ENCODE data around the gene B3GLCT.
"Not testable (repeated sequence)": the region's sequence is repeated elsewhere in the genome, so short reads cannot be mapped to it uniquely, and the experiment has no call there.

Gene B3GLCT

GRCh38 chr13:31199849-31200636 lies at the start of gene B3GLCT:
Gene B3GLCT (plus strand): TSS chr13:31199975. CDS start chr13:31200085, 110 bp downstream.
- peak; percentile 59 to 68 for DNase-seq (ENCODE audit: low read depth in 2 of 2)

GRCh38 chr13:31150315-31150985 lies 49.3 kb upstream of the B3GLCT start:
- DNase-seq (ENCODE audit: low read depth in 2 of 2) = no peak

DNA sequence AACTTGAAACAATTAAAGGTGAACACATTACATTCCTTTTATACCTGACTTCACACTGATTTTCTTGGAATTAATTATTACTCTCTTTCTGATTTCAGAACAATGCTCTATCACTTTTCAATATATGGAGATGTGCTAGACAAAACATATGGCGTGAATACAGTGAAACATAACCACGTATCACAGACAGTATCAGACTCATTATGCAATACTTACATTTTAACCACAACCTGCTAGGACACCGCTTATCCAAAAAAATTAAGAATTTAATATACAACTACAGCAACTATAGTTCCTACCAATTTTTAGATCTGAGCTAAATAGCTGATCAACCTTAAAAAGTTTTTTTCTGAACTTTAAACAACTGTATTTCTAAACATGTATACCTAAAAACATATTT lies 47.9 kb upstream of the B3GLCT start:
- DNase-seq (ENCODE audit: low read depth in 2 of 2) = no peak

DNA sequence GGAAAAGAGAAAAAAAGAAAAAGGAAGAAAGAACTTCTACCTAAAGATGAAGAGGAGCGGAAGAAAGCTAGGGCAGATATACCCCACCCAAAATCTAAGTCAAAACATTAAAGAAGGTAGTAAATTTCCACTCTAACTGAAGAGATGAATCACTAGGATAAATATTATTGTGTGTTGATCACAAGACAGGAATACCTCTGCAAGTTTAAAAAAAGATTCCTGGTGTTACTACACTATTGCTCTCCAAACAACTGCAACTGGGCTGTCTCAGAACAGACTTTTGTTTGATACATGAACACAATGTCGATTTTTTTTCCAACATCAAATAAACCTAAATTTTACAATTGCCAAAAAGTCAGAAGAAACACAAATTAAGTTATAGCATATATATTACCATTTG lies 44.8 kb upstream of the B3GLCT start:
- no peak for DNase-seq (ENCODE audit: low read depth in 2 of 2)

- no peak for DNase-seq (ENCODE audit: low read depth in 2 of 2)
Measured at GRCh38 chr13:31159306-31159705, 40.5 kb upstream of the B3GLCT start.

DNA sequence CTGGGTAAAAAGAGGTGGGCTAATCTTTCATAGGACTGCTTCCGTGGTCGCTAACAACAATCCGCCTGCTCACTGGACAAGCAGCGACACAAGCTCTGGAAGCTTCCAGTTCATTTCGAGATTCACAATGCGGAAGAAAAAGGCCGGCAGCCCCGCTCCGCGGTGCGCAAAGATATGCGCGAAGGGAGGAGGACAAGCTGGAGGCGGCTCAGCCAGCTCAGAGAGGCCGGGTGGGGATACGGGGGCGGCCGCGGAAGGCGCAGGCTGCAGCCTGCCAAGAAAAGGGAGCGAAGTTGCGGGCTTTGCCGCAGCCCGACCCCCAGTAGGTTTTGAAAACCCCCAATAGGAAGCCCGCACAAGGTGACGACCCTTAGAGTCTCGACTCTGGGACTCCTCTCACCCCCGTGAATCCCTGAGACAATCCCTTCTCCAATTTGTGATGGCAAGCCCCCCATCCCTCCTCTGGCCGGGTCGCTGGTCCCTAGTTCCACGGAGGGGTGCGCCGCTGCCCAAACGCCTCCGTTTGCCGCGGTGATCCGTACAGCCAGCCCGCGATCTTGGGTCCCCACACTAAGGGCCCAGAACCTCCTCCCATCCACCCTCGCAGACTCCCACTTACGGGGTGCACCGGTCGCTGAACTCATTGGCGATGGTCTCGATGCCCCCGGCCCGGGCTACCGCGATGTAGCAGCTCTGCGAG lies 38.8 kb upstream of the B3GLCT start:
- peak; percentile 21 to 37 for DNase-seq (ENCODE audit: low read depth in 2 of 2)

- peak; percentile 97 to 98 for DNase-seq (ENCODE audit: low read depth in 2 of 2)
Measured at GRCh38 chr13:31161557-31162150, 38.1 kb upstream of the B3GLCT start, which contains the start of gene HSPH1. Gene HSPH1 (minus strand): TSS chr13:31161904. CDS start chr13:31161582, 322 bp downstream.

DNA sequence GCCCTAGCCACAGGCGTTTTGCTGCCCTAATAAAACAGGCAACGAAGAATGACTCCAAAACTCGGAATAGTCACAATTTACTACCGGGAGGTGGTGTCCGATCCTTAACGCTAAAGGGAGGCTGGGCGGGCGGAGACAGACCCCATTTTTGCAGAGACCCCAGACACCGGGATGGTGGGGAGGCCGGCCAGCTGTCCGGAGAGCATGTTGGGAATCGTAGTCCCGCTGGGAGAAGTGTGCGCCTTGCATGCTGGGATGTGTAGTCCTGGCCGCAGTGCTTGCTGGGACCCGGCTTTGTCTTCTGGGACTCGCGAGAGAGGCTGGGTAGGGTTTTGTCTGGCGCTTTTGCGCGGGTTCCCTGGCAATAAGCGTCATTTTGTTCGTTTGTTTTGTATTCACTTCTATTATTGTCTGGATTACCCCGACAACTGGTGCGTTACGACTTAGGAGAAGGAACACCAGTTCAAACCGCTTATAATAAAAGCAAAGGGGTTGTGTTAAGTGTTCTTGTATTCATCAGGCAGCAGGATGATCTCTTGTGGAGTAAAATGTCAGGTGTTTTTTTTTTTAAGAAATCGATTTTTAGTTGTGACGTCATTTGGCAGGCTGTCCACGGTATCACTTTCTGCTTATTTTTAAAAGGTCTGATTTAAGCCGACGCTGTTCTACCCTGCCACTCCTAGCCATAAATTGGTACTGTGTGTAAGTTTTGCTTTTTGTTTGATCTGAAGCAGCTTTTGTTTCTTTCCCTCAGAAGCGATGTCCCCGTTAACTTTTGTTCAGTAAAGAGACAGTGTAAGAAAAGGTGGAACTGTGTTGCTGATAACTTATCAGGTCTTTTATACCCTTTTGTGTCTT lies 37.4 kb upstream of the B3GLCT start:
- DNase-seq (ENCODE audit: low read depth in 2 of 2) = peak; percentile 89 to 90

DNA sequence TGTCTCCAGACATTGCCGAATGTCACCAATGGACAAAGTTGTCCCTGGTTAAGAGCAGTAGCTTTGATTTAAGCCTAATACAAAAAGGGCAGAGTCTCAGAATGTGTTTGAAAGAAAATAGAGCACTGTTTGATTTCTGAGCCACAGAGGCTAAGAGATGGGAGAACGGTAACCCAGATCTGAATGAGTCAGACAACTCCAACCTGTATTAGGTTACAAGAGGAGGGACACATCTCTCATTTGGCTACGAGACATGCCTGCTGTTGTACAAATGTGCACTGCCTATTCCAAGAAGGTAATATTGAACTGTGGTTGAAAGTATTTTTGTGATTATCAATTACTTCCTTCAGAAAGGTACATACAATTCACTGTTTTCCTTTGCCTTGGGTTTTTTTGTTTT lies 33.2 kb upstream of the B3GLCT start:
- DNase-seq (ENCODE audit: low read depth in 2 of 2) = no peak

DNA sequence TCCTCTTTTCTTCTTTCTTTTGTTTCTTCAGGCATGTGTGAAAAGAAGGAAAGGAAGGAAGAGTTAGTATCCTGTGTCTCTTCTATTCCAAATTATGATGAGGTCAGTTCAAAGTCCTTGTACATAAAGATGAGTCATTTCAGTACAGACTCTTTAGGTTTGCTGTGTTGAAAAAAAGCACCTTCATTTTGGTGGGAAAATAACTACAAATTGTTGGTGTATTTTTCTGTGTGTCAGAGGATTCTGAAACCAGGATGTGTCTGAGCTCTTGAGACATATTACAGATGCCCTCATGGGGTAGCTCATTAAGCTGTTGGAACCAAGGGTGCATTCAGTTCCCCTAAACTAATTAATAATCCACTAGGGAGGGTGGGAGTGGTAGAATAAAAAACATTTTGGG lies 32.3 kb upstream of the B3GLCT start:
- no peak for DNase-seq (ENCODE audit: low read depth in 2 of 2)

DNA sequence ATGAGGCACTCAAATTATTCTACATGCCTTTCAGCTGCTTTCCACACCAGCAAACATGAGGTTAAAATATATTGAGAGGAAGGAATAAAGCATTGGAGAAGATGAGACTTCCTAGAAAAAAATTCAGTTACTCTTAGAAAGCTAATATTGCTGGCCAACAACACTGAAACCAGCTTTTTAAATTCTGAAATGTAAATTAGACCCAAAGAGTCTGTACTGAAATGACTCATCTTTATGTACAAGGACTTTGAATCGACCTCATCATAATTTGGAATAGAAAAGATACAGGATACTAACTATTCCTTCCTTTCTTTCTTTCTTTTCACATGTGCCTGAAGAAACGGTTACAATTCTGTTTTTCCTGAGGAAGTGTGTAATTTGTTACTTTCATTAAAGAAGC lies 31.6 kb upstream of the B3GLCT start:
- DNase-seq (ENCODE audit: low read depth in 2 of 2) = no peak

DNA sequence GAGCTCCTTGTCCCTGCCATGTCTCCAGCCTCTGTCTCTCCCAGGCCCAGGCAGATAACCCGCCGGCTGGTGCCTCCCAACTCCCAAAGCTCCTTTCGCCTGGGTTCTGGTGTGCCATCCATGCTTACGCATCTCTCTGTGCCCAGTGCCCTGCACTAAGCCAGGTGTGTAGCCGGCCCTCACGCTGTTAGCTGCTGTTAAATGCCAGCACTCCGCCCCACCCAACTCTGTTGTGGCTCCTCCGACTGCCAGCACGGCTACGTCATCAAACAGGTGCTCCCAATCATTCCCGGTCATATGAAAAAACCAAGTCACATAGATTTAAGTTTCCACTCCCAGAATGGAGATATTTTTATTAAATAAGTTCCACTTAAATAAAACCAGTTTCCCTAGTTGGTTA lies 31.0 kb upstream of the B3GLCT start:
- DNase-seq (ENCODE audit: low read depth in 2 of 2) = no peak

GRCh38 chr13:31172001-31172400 lies 27.8 kb upstream of the B3GLCT start:
- no peak for DNase-seq (ENCODE audit: low read depth in 2 of 2)

GRCh38 chr13:31172535-31172934 lies 27.2 kb upstream of the B3GLCT start:
- no peak for DNase-seq (ENCODE audit: low read depth in 2 of 2)

DNA sequence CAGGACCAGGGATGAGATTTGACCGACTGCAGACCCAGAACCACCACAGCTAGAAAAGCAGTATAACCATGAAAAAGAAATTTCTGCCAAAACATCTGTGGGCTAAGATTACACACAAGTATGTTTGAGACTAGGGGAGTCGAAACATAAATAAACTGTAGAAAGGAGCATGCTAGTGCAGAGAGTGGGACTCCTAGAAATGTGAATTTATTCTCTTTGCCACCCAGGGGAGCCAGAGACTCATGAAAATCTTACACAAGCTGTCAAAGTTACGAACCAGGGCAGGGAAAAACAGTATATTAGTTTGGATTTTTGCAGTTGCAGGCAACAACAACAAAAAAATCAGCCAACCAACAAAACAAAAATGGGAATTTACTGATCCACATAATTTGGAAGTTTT lies 25.8 kb upstream of the B3GLCT start:
- DNase-seq (ENCODE audit: low read depth in 2 of 2) = no peak

DNA sequence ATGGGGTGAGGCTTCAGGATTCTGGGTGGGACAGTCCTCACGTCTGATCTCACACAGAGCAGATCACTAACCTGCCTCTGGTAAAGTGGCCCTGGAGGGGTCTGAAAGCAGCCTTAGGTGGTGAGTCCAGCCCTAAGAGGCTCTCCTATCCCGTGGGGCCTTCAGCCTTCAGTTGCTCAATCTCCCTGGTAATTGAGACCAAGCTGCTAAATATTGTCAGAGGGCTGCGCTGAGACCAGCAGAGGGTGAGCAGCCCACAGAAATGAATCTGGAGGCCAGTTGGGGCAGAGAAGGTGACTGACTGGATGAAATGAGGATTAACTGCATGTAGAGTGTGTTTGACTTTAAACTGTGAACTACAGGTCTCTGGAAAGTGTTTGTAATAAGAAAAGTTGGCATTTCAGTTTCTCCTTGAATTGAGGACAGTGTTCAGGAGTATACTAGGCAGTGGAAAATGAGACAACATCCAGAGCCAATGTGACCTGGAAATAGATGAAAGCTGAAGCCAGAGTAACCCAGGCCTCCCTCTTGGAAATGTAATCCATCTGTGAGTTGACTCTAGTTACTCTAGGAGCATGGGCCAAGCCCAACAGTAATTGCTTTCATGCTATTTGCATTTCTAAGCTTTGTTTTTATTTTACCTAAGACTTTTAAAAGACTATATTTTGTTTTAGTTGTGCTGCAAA lies 23.8 kb upstream of the B3GLCT start:
- no peak for DNase-seq (ENCODE audit: low read depth in 2 of 2)

DNA sequence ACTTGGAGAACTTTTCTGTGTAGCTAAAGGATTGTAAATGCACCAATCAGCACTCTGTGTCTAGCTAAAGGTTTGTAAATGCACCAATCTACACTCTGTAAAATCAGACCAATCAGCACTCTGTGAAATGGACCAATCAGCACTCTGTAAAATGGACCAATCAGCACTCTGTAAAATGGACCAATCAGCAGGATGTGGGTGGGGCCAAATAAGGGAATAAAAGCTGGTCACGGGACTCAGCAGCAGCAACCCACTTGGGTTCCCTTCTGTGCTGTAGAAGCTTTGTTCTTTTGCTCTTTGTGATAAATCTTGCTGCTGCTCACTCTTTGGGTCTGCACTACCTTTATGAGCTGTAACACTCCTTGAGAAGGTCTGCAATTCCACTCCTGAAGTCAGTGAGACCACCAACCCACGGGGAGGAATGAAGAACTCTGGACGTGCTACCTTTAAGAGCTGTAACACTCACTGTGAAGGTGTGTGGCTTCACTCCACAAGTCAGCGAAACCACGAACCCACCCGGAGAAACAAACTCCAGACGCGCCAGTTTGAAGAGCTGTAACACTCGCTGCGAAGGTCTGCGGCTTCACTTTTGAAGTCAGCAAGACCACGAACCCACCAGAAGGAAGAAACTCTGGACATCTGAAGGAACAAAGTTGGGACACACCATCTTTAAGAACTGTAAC lies 21.8 kb upstream of the B3GLCT start:
- not testable (repeated sequence) for DNase-seq (ENCODE audit: low read depth in 2 of 2)

- DNase-seq (ENCODE audit: low read depth in 2 of 2) = no peak
Measured at GRCh38 chr13:31179241-31179640, 20.5 kb upstream of the B3GLCT start.

GRCh38 chr13:31179754-31180153 lies 20.0 kb upstream of the B3GLCT start:
- DNase-seq (ENCODE audit: low read depth in 2 of 2) = no peak

DNA sequence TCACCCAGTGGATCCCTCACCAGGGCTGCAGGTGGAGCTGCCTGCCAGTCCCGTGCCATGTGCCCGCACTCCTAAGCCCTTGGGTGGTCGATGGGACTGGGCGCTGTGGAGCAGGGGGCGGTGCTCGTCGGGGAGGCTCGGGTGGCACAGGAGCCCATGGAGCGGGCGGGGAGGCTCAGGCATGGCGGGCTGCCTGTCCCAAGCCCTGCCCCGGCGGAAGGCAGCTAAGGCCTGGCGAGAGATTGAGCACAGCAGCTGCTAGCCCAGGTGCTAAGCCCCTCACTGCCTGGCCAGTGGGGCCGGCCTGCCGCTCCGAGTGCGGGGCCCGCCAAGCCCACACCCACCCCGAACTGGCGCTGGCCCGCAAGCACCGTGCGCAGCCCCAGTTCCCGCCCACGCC lies 16.8 kb upstream of the B3GLCT start:
- DNase-seq (ENCODE audit: low read depth in 2 of 2) = no peak
